ENCODE measurements around the gene ERCC3.
A peak's percentile ranks its signal among the peaks of the same experiment; 100 is the strongest.

ERCC3 gene

GRCh38 chr2:127326289-127326945, 32.5 kb upstream of the ERCC3 start:
- Mint-ChIP-seq H3K4me3 (no peak overlapping the region), H3K36me3 (ENCODE audit: low read depth) (peaks cover 40% of the 10 kb centered on the region), H3K9me3 (no peaks in the 10 kb centered on the region), H3K27ac (no peak overlapping the region), H3K4me1 (no peaks in the 10 kb centered on the region), H3K27me3 (ENCODE audit: low read depth) (no peaks in the 10 kb centered on the region)
- TF ChIP-seq, protein P1, sequence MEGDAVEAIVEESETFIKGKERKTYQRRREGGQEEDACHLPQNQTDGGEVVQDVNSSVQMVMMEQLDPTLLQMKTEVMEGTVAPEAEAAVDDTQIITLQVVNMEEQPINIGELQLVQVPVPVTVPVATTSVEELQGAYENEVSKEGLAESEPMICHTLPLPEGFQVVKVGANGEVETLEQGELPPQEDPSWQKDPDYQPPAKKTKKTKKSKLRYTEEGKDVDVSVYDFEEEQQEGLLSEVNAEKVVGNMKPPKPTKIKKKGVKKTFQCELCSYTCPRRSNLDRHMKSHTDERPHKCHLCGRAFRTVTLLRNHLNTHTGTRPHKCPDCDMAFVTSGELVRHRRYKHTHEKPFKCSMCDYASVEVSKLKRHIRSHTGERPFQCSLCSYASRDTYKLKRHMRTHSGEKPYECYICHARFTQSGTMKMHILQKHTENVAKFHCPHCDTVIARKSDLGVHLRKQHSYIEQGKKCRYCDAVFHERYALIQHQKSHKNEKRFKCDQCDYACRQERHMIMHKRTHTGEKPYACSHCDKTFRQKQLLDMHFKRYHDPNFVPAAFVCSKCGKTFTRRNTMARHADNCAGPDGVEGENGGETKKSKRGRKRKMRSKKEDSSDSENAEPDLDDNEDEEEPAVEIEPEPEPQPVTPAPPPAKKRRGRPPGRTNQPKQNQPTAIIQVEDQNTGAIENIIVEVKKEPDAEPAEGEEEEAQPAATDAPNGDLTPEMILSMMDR (IDR thresholded peaks at IDR 0.05; ENCODE audit: unreplicated experiment in 3 of 3): no peak

DNA sequence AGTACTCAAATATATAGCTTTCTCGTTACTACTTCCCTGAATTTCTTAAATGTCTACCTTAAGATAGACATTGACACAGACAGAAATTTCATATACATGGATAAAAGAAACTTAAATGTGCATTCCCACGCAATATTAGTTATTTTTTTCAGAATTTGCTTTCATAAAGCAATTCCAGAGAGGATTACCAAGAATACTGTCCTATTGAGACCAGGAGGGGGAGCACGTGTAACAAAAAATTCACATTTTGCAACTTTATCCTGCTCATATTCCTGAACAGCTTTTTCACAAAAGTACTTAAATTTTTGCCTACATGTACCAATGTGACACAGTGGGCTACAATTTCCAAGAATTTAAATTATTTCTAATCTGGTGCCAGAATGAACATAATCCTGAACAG, 30.7 kb upstream of the ERCC3 start:
- no peak overlapping the region for H3K4me3 Mint-ChIP-seq
- H3K9me3 Mint-ChIP-seq: peaks cover 8% of the 10 kb centered on the region
- H3K4me1 Mint-ChIP-seq: no peaks in the 10 kb centered on the region
- TF ChIP-seq, protein P1 (IDR thresholded peaks at IDR 0.05; ENCODE audit: unreplicated experiment in 3 of 3): peak; percentile 62 to 70 (median 69)
- no peaks in the 10 kb centered on the region for H3K27me3 Mint-ChIP-seq (ENCODE audit: low read depth)
- H3K36me3 Mint-ChIP-seq (ENCODE audit: low read depth): peaks cover 48% of the 10 kb centered on the region
- no peak overlapping the region for H3K27ac Mint-ChIP-seq

DNA sequence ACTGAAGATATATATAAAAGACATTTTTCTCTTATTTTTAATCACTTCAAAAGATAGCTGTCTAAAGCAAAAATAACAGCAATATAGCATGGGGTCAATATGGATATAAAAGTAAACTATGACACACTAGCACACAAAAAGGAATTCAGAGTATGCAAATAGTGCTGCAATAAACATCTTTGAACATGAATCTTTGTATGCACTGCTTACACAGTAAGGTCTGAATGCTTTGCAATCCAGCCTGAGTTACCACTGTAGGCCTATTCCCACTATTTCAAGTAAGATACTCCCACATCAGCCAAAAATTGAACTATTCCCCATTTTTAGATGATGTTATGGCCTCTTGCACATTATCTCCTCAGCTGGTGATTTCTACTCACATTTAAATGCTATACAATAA, 27.4 kb upstream of the ERCC3 start:
- H3K4me1 Mint-ChIP-seq: no peaks in the 10 kb centered on the region
- no peaks in the 10 kb centered on the region for H3K27me3 Mint-ChIP-seq (ENCODE audit: low read depth)
- H3K9me3 Mint-ChIP-seq: peaks cover 8% of the 10 kb centered on the region
- TF ChIP-seq, protein P1 (IDR thresholded peaks at IDR 0.05; ENCODE audit: unreplicated experiment in 3 of 3): no peak
- no peak overlapping the region for H3K27ac Mint-ChIP-seq
- H3K36me3 Mint-ChIP-seq (ENCODE audit: low read depth): peaks cover 66% of the 10 kb centered on the region
- no peak overlapping the region for H3K4me3 Mint-ChIP-seq

DNA sequence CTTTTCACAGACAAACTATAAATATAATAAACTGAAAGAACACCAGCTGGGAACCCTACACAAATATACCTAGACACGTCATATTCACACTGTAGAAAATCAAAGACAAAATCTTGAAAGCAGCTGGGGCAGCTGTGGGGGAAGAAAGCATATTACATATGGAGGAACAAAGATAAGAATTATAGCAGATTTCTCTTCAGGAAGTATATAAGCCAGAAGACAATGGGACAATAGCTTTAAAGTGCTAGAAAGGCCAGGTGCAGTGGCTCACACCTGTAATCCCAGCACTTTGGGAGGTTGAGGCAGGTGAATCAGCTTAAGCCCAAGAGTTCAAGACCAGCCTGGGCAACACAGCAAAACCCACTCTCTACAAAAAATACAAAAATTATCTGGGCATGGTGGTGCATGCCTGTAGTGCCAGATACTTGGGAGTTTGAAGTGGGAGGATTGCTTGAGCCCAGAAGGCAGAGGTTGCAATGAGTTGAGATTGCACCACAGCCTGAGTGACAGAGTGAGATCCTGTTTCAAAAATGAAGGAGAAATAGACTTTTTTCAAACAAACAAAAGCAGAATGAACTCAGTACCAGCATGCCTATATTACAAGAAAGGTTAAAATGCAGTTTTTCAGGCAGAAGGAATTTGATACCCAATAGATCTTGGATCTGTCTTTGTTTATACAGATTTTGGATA, 26.8 kb upstream of the ERCC3 start:
- TF ChIP-seq, protein P1 (IDR thresholded peaks at IDR 0.05; ENCODE audit: unreplicated experiment in 3 of 3): no peak

GRCh38 chr2:127320067-127320466, 26.1 kb upstream of the ERCC3 start:
- Mint-ChIP-seq H3K36me3 (ENCODE audit: low read depth) (peaks cover 70% of the 10 kb centered on the region), H3K4me1 (no peaks in the 10 kb centered on the region), H3K27ac (no peak overlapping the region), H3K9me3 (peaks cover 8% of the 10 kb centered on the region), H3K27me3 (ENCODE audit: low read depth) (no peaks in the 10 kb centered on the region), H3K4me3 (no peak overlapping the region)
- TF ChIP-seq, protein P1 (IDR thresholded peaks at IDR 0.05; ENCODE audit: unreplicated experiment in 3 of 3): no peak

More for the DNA sequence above, 26.8 kb upstream of the ERCC3 start:
- Mint-ChIP-seq H3K9me3 (peaks cover 8% of the 10 kb centered on the region), H3K27me3 (ENCODE audit: low read depth) (no peaks in the 10 kb centered on the region), H3K4me3 (no peak overlapping the region), H3K27ac (no peak overlapping the region), H3K4me1 (no peaks in the 10 kb centered on the region), H3K36me3 (ENCODE audit: low read depth) (peaks cover 66% of the 10 kb centered on the region)

Data from nephron (organoid).